GM23338 (cell line): ENCODE results near the gene LDB3. TPM values are rescaled to one million over a fixed set of nuclear protein-coding genes. Genes with fewer than 3 reads are reported as not detected.

ENCODE experiments used
- ATAC-seq: fragments of 200-7000 bp; cut with Tn5 transposase; 3 replicates; pipeline ENCODE4 v1.9.1; 2020
- DNase-seq: peaks from one replicate; pipeline ENCODE4 v3.0.0-alpha.2; 2015; ENCODE audit warnings: low spot score
- H2AFZ ChIP-seq: fragments of 200-600 bp; sonication (generic); 2 replicates; pipeline ENCODE4 v1.8.0; 2016; ENCODE audit warnings: antibody characterized with exemption, mild to moderate bottlenecking, moderate library complexity
- H3F3A ChIP-seq: fragments of 200-600 bp; sonication (generic); replicated peaks from 2 replicates; pipeline ENCODE4 v1.8.0; 2017; ENCODE audit warnings: antibody characterized with exemption, mixed run types, low read depth
- H3K27ac ChIP-seq: fragments of 200-600 bp; sonication (generic); 2 replicates; pipeline ENCODE4 v1.6.1; 2016; ENCODE audit warnings: low read depth
- H3K27me3 ChIP-seq: fragments of 200-600 bp; sonication (generic); 2 replicates; pipeline ENCODE4 v1.8.0; 2016; ENCODE audit warnings: mild to moderate bottlenecking, mixed run types, moderate library complexity; ENCODE audit not compliant: insufficient read depth
- H3K36me3 ChIP-seq: fragments of 200-600 bp; sonication (generic); 2 replicates; pipeline ENCODE4 v1.8.0; 2016; ENCODE audit warnings: mild to moderate bottlenecking; ENCODE audit not compliant: insufficient read depth
- H3K4me1 ChIP-seq: fragments of 200-600 bp; sonication (generic); 2 replicates; pipeline ENCODE4 v1.8.0; 2016; ENCODE audit warnings: mild to moderate bottlenecking, moderate library complexity; ENCODE audit not compliant: insufficient read depth
- H3K4me2 ChIP-seq: fragments of 200-600 bp; sonication (generic); 2 replicates; pipeline ENCODE4 v1.7.1; 2017; ENCODE audit warnings: mixed run types
- H3K4me3 ChIP-seq: fragments of 200-600 bp; sonication (generic); 2 replicates; pipeline ENCODE4 v1.6.1; 2016; ENCODE audit warnings: mixed run types
- H3K79me2 ChIP-seq: fragments of 200-600 bp; sonication (generic); replicated peaks from 2 replicates; pipeline ENCODE4 v1.8.0; 2017; ENCODE audit warnings: mild to moderate bottlenecking; ENCODE audit not compliant: insufficient read depth
- H3K9me2 ChIP-seq: fragments of 200-600 bp; sonication (generic); 2 replicates; pipeline ENCODE4 v1.8.0; 2017; ENCODE audit not compliant: insufficient read depth
- H4K20me1 ChIP-seq: fragments of 200-600 bp; sonication (generic); replicated peaks from 2 replicates; pipeline ENCODE4 v1.8.0; 2017; ENCODE audit warnings: mild to moderate bottlenecking; ENCODE audit not compliant: insufficient read depth
- H3K27ac Mint-ChIP-seq: 2 replicates; pipeline ENCODE4 v1.8.0; 2020; ENCODE audit warnings: inconsistent platforms, mild to moderate bottlenecking, moderate library complexity, mixed read lengths
- H3K27me3 Mint-ChIP-seq: 3 replicates; pipeline ENCODE4 v1.8.0; 2022; ENCODE audit warnings: low read depth, mild to moderate bottlenecking, moderate library complexity, mixed read lengths, inconsistent platforms; ENCODE audit not compliant: insufficient read depth, poor library complexity
- H3K36me3 Mint-ChIP-seq: 3 replicates; pipeline ENCODE4 v1.8.0; 2021; ENCODE audit warnings: low read depth, mild to moderate bottlenecking, inconsistent platforms, moderate library complexity, mixed read lengths
- H3K4me1 Mint-ChIP-seq: 3 replicates; pipeline ENCODE4 v1.8.0; 2020; ENCODE audit warnings: mild to moderate bottlenecking, inconsistent platforms, mixed read lengths
- H3K4me3 Mint-ChIP-seq: 3 replicates; pipeline ENCODE4 v1.8.0; 2021; ENCODE audit warnings: moderate library complexity, mild to moderate bottlenecking, inconsistent platforms, mixed read lengths
- H3K9me3 Mint-ChIP-seq: 3 replicates; pipeline ENCODE4 v1.8.0; 2020; ENCODE audit warnings: moderate library complexity, mild to moderate bottlenecking, inconsistent platforms, mixed read lengths
- CREB1 ChIP-seq: fragments of 250-450 bp; sonication (Bioruptor Pico); IDR thresholded peaks from 2 replicates; pipeline ENCODE4 v1.5.0; 2020; ENCODE audit warnings: low read depth, mild to moderate bottlenecking, moderate library complexity
- EZH2 ChIP-seq: fragments of 200-600 bp; sonication (generic); IDR thresholded peaks from one replicate; pipeline ENCODE4 v1.8.0; 2017; ENCODE audit warnings: antibody characterized with exemption, mild to moderate bottlenecking, low read depth; ENCODE audit not compliant: unreplicated experiment
- NANOG ChIP-seq: IDR thresholded peaks from 2 replicates; pipeline ENCODE4 v1.6.1; 2016; ENCODE audit warnings: antibody characterized with exemption, borderline replicate concordance
- STAT1 ChIP-seq: IDR thresholded peaks from one replicate; pipeline ENCODE4 v1.6.1; 2016; ENCODE audit warnings: antibody characterized with exemption; ENCODE audit not compliant: unreplicated experiment
- polyA plus RNA-seq: library from polyadenylated mRNA; unstranded; fragments of >200 nt; fragmentation: Nextera tagmentation; extraction: Ambion mirVana; gene quantifications from 2 replicates; pipeline ENCODE4 v1.2.1, GENCODE V29; 2016
- total RNA-seq: library from RNA; depleted of rRNA; stranded (reverse); fragments of >200 nt; shearing (Covaris generic); gene quantifications from 2 replicates; pipeline ENCODE4 v1.2.3, GENCODE V29; 2014
- TF ChIP-seq, protein P1 (sequence below): IDR thresholded peaks from one replicate; pipeline ENCODE4 v1.6.1; 2018; ENCODE audit warnings: antibody characterized with exemption; ENCODE audit not compliant: unreplicated experiment
- TF ChIP-seq, protein P2 (sequence below): IDR thresholded peaks from 2 replicates; pipeline ENCODE4 v1.6.1; 2016; ENCODE audit warnings: antibody characterized with exemption
- TF ChIP-seq, protein P3 (sequence below), 2 experiments: fragments of 200-600 bp in 1 of 2; sonication (generic) in 1 of 2; conservative IDR thresholded peaks; 2 replicates each; pipeline versions ENCODE4 v1.5.1 to v1.6.1; 2016 to 2017; ENCODE audit warnings: antibody characterized with exemption in 2 of 2, low read depth in 2 of 2, mild to moderate bottlenecking in 2 of 2, moderate library complexity in 1 of 2

The LDB3 gene
- total and polyA plus RNA-seq, 2 experiments from 2014 or later, result 0.14 to 0.16 TPM

DNA sequence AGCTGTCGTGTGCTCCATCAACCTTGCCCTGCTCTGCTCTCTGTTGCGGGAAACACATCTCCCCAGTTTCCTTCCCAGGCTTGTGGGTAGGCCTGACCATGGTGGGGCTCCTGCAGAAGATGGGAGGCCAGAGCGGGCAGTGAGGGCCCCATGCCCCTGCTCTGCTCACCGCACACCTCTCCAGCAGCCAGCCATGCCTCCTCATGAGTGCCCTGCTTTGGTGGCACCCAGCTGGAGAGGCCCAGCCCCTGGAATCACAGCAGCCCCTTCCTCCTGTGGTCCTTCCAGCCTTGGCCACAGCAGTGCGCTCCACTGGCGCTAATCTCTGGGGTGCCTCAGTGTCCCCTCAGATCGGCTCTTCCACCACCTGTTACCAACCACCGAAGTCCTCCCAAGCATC, 18.2 kb upstream of the LDB3 start:
- H3K4me3 Mint-ChIP-seq, result no peak overlapping the region
- DNase-seq (no peak), ATAC-seq (no peak)
- Histone ChIP-seq H3K27ac (no peak overlapping the region), H2AFZ (no peak overlapping the region), H3K4me1 (peaks cover 7% of the 10 kb centered on the region), H3K27me3 (no peaks in the 10 kb centered on the region), H3K4me2 (no peak overlapping the region), H3K4me3 (no peak overlapping the region), H4K20me1 (no peaks in the 10 kb centered on the region), H3K36me3 (no peaks in the 10 kb centered on the region), H3K9me2 (peaks cover 3% of the 10 kb centered on the region; the same call in 1 of the 2 replicates), H3K79me2 (no peaks in the 10 kb centered on the region), H3F3A (no peaks in the 10 kb centered on the region)
- H3K27me3 Mint-ChIP-seq, result peaks cover 3% of the 10 kb centered on the region
- H3K4me1 Mint-ChIP-seq, result peaks cover 11% of the 10 kb centered on the region
- H3K27ac Mint-ChIP-seq, result no peak overlapping the region
- TF ChIP-seq, protein P1, sequence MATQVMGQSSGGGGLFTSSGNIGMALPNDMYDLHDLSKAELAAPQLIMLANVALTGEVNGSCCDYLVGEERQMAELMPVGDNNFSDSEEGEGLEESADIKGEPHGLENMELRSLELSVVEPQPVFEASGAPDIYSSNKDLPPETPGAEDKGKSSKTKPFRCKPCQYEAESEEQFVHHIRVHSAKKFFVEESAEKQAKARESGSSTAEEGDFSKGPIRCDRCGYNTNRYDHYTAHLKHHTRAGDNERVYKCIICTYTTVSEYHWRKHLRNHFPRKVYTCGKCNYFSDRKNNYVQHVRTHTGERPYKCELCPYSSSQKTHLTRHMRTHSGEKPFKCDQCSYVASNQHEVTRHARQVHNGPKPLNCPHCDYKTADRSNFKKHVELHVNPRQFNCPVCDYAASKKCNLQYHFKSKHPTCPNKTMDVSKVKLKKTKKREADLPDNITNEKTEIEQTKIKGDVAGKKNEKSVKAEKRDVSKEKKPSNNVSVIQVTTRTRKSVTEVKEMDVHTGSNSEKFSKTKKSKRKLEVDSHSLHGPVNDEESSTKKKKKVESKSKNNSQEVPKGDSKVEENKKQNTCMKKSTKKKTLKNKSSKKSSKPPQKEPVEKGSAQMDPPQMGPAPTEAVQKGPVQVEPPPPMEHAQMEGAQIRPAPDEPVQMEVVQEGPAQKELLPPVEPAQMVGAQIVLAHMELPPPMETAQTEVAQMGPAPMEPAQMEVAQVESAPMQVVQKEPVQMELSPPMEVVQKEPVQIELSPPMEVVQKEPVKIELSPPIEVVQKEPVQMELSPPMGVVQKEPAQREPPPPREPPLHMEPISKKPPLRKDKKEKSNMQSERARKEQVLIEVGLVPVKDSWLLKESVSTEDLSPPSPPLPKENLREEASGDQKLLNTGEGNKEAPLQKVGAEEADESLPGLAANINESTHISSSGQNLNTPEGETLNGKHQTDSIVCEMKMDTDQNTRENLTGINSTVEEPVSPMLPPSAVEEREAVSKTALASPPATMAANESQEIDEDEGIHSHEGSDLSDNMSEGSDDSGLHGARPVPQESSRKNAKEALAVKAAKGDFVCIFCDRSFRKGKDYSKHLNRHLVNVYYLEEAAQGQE, result no peak
- TF ChIP-seq CREB1 (CRISPR knock-in tag), result no peak
- TF ChIP-seq, protein P2, sequence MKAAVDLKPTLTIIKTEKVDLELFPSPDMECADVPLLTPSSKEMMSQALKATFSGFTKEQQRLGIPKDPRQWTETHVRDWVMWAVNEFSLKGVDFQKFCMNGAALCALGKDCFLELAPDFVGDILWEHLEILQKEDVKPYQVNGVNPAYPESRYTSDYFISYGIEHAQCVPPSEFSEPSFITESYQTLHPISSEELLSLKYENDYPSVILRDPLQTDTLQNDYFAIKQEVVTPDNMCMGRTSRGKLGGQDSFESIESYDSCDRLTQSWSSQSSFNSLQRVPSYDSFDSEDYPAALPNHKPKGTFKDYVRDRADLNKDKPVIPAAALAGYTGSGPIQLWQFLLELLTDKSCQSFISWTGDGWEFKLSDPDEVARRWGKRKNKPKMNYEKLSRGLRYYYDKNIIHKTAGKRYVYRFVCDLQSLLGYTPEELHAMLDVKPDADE, result no peak
- TF ChIP-seq, protein P3, sequence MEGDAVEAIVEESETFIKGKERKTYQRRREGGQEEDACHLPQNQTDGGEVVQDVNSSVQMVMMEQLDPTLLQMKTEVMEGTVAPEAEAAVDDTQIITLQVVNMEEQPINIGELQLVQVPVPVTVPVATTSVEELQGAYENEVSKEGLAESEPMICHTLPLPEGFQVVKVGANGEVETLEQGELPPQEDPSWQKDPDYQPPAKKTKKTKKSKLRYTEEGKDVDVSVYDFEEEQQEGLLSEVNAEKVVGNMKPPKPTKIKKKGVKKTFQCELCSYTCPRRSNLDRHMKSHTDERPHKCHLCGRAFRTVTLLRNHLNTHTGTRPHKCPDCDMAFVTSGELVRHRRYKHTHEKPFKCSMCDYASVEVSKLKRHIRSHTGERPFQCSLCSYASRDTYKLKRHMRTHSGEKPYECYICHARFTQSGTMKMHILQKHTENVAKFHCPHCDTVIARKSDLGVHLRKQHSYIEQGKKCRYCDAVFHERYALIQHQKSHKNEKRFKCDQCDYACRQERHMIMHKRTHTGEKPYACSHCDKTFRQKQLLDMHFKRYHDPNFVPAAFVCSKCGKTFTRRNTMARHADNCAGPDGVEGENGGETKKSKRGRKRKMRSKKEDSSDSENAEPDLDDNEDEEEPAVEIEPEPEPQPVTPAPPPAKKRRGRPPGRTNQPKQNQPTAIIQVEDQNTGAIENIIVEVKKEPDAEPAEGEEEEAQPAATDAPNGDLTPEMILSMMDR (conservative IDR thresholded peaks at IDR 0.05; ENCODE audit: low read depth in 2 of 2), result no peak
- H3K36me3 Mint-ChIP-seq, result no peaks in the 10 kb centered on the region
- H3K9me3 Mint-ChIP-seq, result no peaks in the 10 kb centered on the region; the same call in 2 of the 3 replicates

DNA sequence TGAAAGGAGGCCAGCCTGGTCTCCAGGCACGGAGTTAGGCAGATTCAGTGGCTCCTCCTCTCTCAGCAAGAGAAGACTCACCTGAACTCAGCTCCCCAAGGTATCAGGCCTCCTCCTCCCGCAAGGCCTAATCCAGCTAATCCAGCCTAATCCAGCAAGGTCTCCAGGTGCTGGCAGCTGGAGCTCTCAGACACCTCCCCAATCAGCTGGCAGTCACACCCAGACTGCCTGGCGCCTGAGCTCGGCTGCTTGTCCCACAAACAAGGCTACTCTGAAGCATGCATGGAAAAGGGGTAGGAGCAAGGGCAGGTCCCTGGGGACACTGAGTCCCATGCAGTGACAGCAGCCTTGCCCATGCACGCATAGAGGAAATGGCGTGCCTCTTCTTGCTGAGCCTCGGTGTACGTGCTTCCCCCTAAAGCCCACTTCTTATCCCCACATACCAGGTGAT, 17.3 kb upstream of the LDB3 start:
- H3K36me3 Mint-ChIP-seq, result no peaks in the 10 kb centered on the region
- H3K27ac Mint-ChIP-seq, result no peak overlapping the region
- Histone ChIP-seq H3K4me3 (no peak overlapping the region), H3K27ac (no peak overlapping the region), H3K9me2 (peaks cover 3% of the 10 kb centered on the region; the same call in 1 of the 2 replicates), H3F3A (no peaks in the 10 kb centered on the region), H3K27me3 (no peaks in the 10 kb centered on the region), H3K36me3 (no peaks in the 10 kb centered on the region), H3K4me1 (peaks cover 7% of the 10 kb centered on the region), H3K4me2 (no peak overlapping the region), H2AFZ (no peak overlapping the region), H3K79me2 (no peaks in the 10 kb centered on the region), H4K20me1 (no peaks in the 10 kb centered on the region)
- TF ChIP-seq, protein P3 (conservative IDR thresholded peaks at IDR 0.05; ENCODE audit: low read depth in 2 of 2), result no peak
- TF ChIP-seq, protein P1, result no peak
- TF ChIP-seq STAT1, result no peak
- TF ChIP-seq EZH2, result no peak
- TF ChIP-seq NANOG, result no peak
- H3K9me3 Mint-ChIP-seq, result no peaks in the 10 kb centered on the region; the same call in 2 of the 3 replicates
- DNase-seq (no peak), ATAC-seq (no peak)
- H3K27me3 Mint-ChIP-seq, result peaks cover 3% of the 10 kb centered on the region
- H3K4me1 Mint-ChIP-seq, result peaks cover 11% of the 10 kb centered on the region
- H3K4me3 Mint-ChIP-seq, result no peak overlapping the region
